GM23338 (cell line): ENCODE measurements around the gene ABR.

Source experiments
- CTCF ChIP-seq, 2 experiments: fragments of 200-600 bp in 1 of 2; sonication (generic) in 1 of 2; conservative IDR thresholded peaks; 2 replicates each; pipeline versions ENCODE4 v1.5.1 to v1.6.1; 2016 to 2017; ENCODE audit warnings: antibody characterized with exemption in 2 of 2, low read depth in 2 of 2, mild to moderate bottlenecking in 2 of 2, moderate library complexity in 1 of 2
- EZH2 ChIP-seq: fragments of 200-600 bp; sonication (generic); IDR thresholded peaks from one replicate; pipeline ENCODE4 v1.8.0; 2017; ENCODE audit warnings: antibody characterized with exemption, mild to moderate bottlenecking, low read depth; ENCODE audit not compliant: unreplicated experiment

- TF ChIP-seq EZH2 (no peak), CTCF (conservative IDR thresholded peaks at IDR 0.05; ENCODE audit: low read depth in 2 of 2) (no peak)
These were observed at the start of gene ABR for GRCh38 chr17:1179818-1180742.
